GM12892 (cell line): ENCODE results near the gene TCEANC2.

Source experiments
- POLR2A ChIP-seq: IDR thresholded peaks from 2 replicates; pipeline ENCODE4 v1.6.1; 2011; ENCODE audit warnings: low read depth, low read length, control low read depth
- POLR2AphosphoS5 ChIP-seq: IDR thresholded peaks from 2 replicates; pipeline ENCODE4 v1.6.1; 2011; ENCODE audit warnings: low read depth, low read length, control low read depth
- TAF1 ChIP-seq: IDR thresholded peaks from 2 replicates; pipeline ENCODE4 v1.6.1; 2011; ENCODE audit warnings: low read depth, mild to moderate bottlenecking, control low read depth, low read length, borderline replicate concordance

- TF ChIP-seq POLR2AphosphoS5 (no peak), POLR2A (no peak), TAF1 (no peak)
Observed at GRCh38 chr1:54144366-54144765, 91.0 kb downstream of the TCEANC2 start.
